HCEC 1CT (cell line): ENCODE data around the gene PDZRN3.

ENCODE experiments used
- DNase-seq: peaks from one replicate; pipeline ENCODE4 v3.0.0-alpha.2; 2017

Gene PDZRN3

DNA sequence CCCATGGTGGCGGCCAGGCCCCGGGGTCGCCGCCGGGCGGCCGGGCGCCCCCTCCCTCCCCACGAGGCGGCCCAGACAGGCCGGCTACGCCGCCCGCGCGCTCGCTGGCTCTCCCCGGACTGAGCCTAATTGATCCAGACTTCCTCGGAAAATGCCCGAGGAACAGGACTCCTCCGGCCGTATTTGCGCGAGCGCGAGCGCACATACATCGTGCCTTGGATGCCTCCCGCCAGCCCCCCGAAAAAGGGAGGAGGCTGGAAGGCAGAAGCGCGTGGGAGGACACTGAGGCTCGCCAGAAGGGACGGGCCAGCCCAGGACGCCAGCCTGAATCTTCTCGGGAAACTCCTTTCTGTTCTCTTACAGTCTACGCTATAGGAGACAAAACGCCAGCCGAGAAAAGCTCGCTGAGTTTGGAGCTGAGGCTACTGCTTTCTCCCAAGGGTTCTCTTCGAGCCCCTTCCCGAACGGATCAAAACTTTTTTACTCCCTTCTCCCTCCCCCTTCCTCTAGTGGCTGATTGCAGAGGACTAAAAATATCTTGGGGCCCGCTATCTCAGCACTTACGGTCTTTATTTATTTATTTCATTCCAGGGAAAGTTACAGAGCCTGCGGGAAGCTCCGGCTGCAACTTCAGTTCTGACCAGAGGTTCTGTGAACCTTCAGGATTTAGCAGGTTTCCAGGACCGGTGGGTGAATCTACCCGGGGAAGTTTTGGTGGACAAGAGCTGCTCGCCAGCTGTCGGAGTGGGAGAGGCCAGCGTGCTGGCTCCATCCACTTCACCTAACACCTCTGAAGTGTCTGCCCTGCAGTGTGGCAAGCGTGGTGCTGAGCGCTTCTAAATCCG is at the start of gene PDZRN3:
TSS of gene PDZRN3 (minus strand) at position 121 of the 845 bp plus-strand sequence.
- DNase-seq, result peak; percentile 61

DNA sequence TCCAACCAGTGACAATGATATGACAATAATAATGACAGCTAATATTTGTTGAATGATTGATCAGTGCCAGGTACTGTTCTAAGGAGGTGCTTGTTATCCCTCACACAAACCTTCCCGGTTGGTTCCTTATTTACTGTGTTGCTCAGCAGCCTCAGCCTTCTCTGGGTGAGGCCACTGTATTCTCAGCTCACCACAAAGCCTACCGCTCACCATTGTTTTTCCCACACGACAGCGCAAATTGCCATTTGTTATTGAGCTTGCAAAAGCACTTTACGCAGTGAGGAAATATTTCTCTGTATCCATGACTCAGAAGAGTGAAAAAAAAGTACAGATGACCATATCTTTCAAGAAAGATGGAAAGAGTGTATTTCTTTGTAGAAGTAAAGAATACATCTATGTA is 49.5 kb upstream of the PDZRN3 start:
- DNase-seq, result no peak

DNA sequence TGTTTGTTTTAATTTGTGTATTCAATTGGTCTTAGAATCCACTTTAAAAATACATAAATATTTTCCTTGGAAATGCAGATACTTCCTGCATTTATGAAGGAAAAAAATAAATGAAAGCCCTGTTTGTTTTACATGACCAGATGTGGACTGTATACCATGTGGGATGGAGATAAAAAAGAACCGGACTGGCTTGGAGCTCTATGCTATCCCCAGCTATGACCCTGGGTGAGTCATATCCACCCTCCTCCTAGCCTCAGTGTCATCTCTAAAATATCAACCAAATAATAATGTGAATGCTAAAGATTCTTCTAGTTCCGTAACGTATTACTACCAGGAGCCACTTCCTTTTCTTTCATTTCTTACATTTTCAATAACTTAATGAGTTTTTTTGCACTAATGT is 44.5 kb upstream of the PDZRN3 start:
- peak; percentile 9 for DNase-seq

DNA sequence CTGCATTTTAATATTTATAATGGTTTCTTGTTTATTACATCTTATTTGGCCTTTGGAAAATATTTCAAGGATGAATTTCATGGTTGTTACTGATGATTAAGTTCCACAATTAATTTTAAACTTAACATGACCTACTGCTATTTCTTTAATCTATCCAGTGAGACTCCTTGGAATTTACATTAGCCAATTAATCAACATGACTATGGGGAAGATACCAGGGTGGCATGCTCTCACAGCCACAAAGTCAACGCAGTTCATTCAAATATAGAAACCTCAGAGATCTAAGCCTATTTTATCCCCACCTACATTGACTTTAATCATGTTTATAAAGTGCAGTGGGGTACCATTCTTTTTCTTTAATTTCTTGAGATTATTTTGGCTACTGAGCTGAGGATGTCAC is 43.6 kb upstream of the PDZRN3 start:
- no peak for DNase-seq

DNA sequence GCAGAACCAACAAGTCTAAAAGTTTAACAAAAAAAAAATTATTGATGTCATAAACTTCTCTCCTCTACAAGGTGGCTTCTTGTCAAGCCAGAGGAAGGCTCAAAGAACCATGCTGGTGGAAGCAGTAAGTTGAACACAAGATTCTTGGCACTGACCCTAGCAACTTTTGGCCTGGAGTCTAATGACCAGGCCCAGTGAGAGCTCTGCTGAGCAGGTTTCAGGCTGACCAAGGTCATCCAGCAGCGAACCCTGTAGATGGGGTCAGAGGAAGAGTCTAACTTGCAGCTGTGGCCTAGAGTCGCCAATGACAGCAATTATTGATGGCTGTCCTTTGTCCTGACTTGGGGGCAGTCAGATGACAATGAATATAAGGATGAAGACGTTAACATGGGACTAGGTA is 43.1 kb upstream of the PDZRN3 start:
- DNase-seq, result no peak

DNA sequence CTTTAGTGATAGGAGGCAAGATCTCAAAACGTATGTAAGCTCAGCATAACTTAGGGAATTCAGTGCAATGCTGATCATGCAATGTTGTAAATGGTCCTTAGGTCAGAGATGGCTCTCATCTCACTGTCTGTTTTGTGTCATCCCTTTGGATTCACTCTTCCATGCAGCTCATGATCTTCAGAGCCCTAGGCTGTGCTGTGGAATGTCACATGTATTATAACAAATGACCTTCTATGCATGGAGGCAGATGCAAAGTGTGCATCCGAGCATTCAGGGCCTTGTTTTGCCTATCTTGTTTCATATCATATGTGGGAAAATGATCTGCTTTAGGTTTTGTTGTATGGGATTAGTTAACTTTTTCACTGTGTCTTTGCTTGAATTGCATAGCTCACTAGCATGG is 40.5 kb upstream of the PDZRN3 start:
- no peak for DNase-seq

DNA sequence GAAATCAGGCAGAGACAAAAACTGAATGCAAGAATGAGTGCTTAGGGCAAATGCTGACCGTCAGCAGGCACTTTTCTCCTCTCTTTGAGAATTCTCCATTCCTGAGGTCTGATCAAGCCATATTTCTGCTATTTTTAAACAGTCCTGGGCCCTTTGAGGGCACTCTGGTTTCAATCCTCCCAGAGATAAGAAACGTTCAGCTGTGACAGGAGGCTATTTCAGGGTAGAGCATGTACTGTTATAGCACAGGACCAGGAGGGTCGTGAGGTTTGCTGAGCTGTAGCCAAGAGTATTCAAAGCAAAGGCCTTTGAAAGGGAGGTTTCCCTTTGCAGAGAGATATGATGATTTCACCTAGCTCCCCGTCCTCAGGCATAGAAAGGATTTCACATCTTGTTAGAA is 39.6 kb upstream of the PDZRN3 start:
- DNase-seq, result no peak

DNA sequence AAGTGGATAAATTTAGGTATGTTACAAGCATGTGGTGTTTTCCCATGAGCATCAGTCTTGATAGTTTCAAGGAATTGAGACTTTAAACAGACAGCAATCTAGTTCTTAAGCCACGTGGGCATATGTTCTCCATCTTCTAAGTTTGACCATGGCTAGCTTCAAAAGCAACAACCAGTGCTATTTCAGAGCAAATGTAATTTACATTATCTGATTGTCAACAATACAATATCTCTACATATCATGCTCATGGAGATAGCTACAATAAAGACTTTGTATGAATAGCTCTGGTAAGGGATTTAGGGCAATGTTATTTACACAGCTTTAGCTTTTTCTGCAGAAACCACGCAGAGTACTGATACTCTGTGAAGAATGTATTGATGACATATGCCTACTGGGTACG is 38.8 kb upstream of the PDZRN3 start:
- DNase-seq, result no peak

DNA sequence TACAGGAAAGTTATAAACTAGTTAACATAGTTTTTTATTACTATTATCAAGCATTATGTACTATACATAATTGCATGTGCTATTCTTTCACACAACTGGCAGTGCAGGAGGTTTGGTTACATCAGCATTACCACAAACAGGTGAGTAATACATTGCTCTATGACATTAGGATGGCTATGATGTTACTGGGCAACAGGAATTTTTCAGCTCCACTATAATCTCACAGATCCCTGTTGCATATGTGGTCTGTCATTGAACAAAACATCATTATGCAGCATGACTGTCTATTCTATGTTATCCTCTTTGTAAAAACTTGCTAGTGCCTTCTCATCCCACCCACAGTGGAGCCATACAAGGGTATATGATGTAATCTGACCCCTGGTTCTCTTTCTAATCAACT is 36.5 kb upstream of the PDZRN3 start:
- DNase-seq, result peak; percentile 33

DNA sequence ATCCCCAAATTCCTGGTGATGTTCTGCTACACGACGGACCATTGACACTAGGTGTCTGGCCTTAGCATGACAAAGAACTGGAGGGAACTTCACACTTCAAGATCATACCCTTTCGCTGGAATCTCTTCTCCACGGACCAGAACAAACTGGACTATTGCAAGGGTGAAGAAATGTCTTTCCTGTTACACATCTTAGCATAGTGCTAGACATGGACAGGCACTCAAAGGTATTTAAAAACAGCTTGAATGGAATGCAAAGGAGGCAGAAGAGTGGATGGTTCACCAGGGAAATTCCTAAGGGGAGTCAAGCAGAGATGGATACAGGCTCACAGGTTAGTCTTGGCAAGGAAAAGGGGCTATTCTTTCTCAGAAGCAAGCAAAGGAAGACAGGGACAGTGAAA is 33.5 kb upstream of the PDZRN3 start:
- DNase-seq, result no peak

DNA sequence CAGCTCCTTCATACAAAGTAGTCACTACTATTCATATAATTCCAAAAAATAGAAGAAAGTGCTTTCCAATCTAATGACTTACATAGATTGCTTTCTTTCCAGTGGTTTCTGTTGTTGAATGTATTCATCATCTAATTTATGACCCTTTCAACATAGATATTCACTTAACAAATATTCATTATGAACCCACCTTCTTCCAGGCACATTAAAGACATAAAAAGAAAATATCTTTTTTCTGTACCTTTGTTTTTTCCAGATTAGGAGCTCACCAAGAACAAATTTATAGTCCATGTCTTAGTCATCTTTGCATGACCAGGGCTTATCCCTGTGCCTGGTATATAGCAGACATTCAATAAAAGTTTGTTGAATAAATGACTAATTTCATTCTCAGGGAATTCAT is 32.4 kb upstream of the PDZRN3 start:
- no peak for DNase-seq

DNA sequence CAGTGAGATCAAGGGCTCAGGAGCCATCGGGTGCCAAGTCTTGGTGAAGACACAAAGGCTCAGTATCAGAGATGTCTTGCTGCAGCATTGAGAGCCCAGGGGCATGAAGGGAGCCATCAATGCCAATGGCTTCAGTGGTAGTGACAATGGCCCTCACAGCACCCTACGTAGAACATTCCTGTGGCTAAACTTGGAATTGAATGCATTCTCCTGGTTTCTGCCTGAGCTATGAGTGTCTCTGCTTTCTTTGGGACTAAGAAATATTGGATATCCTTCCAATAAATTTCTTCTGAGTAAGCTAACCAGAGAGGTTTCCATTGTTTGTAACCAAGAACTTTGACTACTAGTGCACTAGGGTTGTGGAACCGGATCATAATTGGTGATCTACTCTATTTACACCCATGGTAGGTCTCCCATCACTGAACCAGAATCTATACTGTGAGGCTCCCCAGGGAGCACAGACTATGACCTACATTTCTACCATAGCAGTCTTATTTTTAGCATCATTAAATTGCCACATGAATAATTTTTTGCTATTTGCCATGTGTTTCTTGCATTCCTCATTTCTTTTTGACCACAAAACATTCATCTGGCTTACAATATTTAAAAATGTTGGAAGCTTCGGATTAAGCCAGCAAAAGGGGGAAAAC is 31.6 kb upstream of the PDZRN3 start:
- no peak for DNase-seq

DNA sequence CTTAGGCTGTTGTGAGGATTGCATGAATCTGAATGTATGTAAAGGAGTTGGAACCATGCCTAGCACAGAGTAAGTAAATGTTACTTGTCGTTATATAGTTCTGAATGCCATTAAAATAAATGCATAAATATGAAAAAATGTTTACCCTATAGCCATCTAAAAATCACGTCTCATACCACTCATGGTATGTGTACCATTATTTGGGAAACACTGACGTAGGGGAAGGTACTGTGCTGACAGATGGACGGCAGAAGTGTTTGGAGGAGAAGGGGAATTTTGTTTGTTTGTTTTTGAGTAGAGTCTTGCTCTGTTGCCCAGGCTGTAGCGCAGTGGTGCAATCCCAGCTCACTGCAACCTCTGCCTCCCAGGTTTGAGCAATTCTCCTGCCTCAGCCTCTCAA is 30.5 kb upstream of the PDZRN3 start:
- no peak for DNase-seq

DNA sequence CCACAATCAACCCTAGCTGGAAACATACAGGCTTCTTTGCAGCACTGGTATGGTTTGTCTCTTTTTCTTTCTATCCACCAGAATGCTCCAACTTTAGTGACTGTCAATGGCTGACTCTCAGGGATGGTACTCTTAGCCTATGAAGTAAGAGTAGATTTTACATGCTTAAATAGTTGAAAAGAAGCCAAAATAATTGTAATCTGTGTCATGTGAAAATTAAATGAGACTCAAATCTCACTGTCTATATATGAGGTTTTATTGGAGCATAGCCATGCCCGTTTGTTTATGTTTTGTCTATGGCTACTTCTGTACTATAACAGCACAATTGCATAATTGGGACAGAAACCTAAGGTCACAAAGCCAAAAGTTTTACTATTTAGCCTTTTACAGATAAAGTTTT is 29.1 kb upstream of the PDZRN3 start:
- DNase-seq, result peak; percentile 2

DNA sequence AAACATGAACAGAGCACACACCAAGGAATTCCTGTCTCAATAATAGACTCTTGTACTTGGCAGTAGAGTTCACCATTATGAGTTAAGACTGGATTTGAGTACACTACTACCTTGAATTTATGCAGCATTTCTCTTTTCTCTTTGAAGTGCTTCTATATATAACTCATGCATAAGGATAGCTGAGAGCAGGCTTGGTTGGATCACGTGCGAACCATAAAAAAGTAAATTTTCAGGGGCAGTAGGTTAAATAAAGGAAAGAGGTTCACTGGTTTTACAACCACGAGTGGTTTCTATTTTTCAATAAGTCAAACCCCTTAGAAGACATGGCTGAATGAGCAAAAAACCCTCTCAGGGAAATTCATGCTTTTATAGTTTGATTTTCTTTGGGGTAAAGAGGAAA is 28.6 kb upstream of the PDZRN3 start:
- DNase-seq, result no peak

DNA sequence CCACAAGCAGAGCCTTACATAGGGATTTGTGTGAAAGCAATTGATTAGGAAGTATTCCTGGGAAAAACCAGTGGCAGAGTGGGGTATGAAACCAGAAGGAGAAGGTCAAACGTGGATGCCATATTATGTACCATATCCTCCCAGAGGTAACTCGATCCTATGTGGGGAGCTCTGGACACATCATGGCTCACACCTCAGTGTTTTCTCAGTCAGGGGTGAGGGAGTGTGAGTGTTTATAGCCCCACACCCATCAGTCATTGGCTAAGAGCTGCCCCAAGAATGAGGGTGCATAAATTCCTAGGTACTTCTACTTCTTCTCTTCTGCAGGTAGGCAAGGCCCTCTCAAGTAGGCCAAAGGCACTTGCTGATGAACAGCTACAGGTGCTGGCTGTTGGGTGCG is 28.2 kb upstream of the PDZRN3 start:
- DNase-seq, result no peak

DNA sequence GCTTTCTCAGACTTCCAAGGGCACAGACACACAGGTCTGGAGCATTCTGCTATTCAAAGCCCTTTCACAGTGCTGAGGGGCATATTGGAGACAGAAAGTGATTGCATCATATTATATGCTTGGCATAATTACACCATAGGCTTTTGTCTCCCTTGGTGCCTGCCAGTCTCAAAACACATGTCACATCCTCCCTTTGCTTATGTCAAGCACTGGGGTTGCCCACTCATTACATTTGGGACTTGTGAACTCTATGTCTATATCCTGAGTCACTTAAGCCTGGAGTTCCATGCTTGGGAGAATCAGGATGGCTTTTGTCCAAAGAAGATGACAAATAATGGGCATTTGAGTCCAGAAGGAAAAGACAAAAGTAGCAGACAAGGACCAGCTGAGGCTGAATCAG is 12.3 kb upstream of the PDZRN3 start:
- DNase-seq, result no peak

DNA sequence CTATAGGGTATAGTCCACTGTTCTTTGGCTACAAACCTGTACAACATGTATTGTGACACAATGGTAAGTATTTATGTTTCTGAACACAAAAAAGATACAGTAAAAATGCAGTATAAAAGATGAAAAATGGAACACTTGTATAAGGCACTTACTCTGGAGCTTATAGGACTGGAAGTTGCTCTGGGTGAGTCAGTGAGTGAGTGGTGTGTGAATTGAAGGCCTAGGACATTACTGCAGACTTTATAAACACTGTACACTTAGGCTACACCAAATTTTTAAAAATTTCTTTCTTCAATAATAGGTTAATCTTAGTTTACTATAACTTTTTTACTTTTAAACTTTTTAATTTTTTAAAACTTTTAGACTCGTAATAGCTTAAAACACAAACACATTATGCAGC is 10.5 kb upstream of the PDZRN3 start:
- no peak for DNase-seq

DNA sequence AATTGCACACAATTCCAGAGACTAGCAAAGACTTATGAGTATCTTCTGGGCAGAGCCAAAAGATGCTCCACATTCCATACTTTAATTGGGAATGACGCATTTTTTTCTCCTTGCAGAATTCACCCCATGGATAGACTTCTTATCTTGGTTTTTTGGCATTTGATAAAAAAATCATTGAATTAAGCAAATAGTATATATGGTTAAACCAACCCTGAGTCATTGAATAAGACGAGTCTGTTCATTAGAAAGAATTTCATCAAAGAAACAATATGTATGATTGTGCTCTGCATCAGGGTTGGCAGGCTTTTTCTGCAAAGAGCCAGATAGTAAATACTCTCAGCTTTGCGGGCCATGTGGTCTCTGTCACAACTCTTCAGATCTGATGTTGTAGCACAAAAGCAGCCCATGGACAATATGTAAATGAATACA is 9.2 kb upstream of the PDZRN3 start:
- no peak for DNase-seq

DNA sequence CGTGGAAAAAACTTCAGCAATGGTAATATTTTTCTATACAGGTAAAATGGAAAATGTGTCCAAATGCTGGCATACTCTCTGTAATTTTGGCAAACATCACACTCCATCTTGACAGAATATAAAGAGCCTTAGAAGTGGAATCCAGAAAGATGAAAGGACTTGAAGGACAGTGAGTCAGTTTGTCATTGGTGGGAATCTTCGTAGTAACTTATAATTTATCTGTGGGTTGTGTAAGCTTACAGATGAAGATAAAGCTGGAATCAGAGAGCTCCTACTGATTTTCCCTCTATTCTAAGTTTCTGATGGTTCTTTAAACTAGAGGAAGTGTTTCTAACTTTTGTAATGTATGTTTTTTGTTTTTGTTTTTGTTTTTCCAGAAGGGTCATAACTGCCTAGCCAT is 8.7 kb upstream of the PDZRN3 start:
- DNase-seq, result no peak

DNA sequence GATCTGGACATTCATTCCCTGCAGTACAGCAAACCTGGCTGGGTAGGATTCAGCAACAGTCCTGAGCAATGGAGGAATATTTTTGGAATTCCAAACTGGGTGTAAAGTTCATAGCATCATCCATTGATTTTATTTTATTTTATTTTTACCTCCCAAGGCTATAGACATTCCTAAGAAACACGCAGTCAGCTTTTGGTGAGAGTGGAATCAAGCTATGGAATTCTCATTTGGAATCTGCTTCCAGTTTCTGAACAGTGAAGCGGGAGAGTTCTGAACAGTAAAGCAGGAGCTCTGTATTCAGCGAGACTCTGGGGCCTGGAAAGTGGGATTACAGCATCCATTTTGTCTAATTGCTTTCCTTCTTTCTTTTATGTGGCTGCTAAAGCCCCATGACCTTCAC is 1.4 kb upstream of the PDZRN3 start:
- no peak for DNase-seq

DNA sequence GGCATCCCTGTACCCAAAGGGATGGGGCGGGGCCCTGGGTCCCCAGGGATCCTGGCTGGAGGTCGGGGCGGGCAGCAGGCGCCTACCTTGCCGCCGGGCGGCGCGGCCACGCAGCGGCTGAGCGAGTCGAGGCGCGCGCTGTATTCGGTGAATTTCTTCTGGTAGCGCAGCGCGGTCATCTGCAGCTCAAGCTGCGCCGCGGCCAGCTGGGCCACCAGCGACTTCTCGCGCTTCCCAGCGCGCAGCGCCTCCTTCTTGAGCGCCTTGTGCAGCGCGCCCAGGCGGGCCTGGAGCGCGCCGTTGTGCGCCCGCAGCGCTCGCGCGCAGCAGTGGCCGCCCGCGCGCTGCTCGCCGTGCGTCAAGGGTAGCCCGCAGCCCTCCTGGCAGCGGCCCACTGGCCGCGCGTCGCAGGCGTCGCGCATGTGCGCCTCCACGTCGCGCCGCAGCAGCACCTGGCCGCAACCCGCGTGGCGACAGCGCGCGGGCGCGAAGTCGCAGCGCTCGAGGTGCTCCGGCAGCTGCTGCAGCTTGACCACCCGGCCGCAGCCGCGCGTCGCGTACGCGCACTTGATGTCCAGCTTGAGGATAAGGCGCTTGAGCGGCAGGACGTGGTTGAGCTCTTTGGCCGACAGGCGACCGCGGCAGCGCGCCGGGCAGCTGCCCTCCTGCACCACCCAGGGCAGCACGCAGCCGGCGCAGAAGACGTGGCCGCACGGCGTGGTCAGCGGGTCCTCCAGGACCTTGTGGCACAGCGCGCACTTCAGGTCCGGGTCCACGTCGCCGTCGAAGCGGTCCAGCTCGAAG is 522 bp downstream of the PDZRN3 start:
- DNase-seq, result peak; percentile 65

DNA sequence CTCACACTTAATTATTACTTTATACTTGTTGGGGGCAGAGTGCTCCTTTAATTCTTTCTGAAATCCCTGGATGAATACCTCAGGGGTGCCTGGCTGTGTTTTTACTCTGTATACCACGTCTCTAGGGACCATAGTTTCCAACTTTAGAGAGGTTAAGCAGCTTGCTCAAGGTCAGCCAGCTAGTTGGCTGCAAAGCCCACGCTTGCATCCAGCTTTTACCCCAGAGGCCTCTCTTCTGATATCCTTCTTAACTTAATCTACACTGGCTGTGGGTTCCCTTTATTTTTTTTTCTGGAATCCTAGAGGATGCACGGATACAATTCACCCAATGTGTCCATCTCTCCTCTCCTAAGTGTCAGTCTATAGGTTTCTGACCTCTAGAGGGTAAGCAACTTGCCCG is 1.4 kb downstream of the PDZRN3 start:
- no peak for DNase-seq
